Activated T-helper 2 cell treated with anti-CD3 and anti-CD28 coated beads, Interferon-gamma antibody, Interleukin-2, Interleukin-4, amounts not matched to agents 10 μg/mL and 5 μg/mL and 100 μg/mL, durations not matched to agents 14 hours and 24 hours and 36 hours (primary cell): ENCODE data around the gene WSB1. TPM values are rescaled to one million over a fixed set of nuclear protein-coding genes. Genes with fewer than 3 reads are reported as not detected.

Experiments used
- DNase-seq: peaks from one replicate; pipeline ENCODE4 v3.0.0; 2021; ENCODE audit warnings: low spot score
- H3K27ac Mint-ChIP-seq: one replicate; pipeline ENCODE4 v1.8.0; 2021; ENCODE audit warnings: mixed read lengths
- H3K27me3 Mint-ChIP-seq: one replicate; pipeline ENCODE4 v1.8.0; 2021; ENCODE audit warnings: low read depth, mixed read lengths
- H3K36me3 Mint-ChIP-seq: one replicate; pipeline ENCODE4 v1.8.0; 2021; ENCODE audit warnings: low read depth, mixed read lengths
- H3K4me1 Mint-ChIP-seq: one replicate; pipeline ENCODE4 v1.8.0; 2021; ENCODE audit warnings: low read depth, mixed read lengths
- H3K4me3 Mint-ChIP-seq: one replicate; pipeline ENCODE4 v1.8.0; 2021; ENCODE audit warnings: low read depth, mild to moderate bottlenecking, moderate library complexity, mixed read lengths
- H3K9me3 Mint-ChIP-seq: one replicate; pipeline ENCODE4 v1.8.0; 2021; ENCODE audit warnings: mixed read lengths
- intact Hi-C: fragments of 100-400 bp; cut with micrococcal nuclease; formaldehyde crosslinking; loops from one replicate; pipeline ENCODE4 v1.15.1; 2023
- total RNA-seq: library from RNA; stranded (reverse); gene quantifications from 2 replicates; pipeline ENCODE4 v1.2.3, GENCODE V29; 2022

WSB1 gene
- total RNA-seq, 1 donor from 2014 or later, result 170 TPM

GRCh38 chr17:27306276-27306835, 12.4 kb downstream of the WSB1 start:
- Mint-ChIP-seq H3K9me3 (no peaks in the 10 kb centered on the region), H3K4me1 (peaks cover 11% of the 10 kb centered on the region), H3K27me3 (no peaks in the 10 kb centered on the region), H3K27ac (no peak overlapping the region), H3K36me3 (peaks cover 69% of the 10 kb centered on the region), H3K4me3 (no peak overlapping the region)
- DNase-seq, result no peak
- intact Hi-C loops, result no loop called here

GRCh38 chr17:27310565-27311110, 16.7 kb downstream of the WSB1 start:
- H3K27me3 Mint-ChIP-seq, result no peaks in the 10 kb centered on the region

GRCh38 chr17:27313301-27313700, 19.4 kb downstream of the WSB1 start:
- Mint-ChIP-seq H3K9me3 (no peaks in the 10 kb centered on the region), H3K36me3 (peaks cover 77% of the 10 kb centered on the region), H3K4me1 (no peaks in the 10 kb centered on the region), H3K27me3 (no peaks in the 10 kb centered on the region), H3K4me3 (no peak overlapping the region), H3K27ac (no peak overlapping the region)
- DNase-seq, result no peak
- intact Hi-C loops, result no loop called here

More at GRCh38 chr17:27310565-27311110, 16.7 kb downstream of the WSB1 start:
- Mint-ChIP-seq H3K36me3 (peaks cover 82% of the 10 kb centered on the region), H3K27ac (peak overlapping the region; percentile 28), H3K9me3 (no peaks in the 10 kb centered on the region), H3K4me1 (peaks cover 2% of the 10 kb centered on the region), H3K4me3 (no peak overlapping the region)
- DNase-seq, result no peak
- intact Hi-C loops, result no loop called here

GRCh38 chr17:27315322-27315721, 21.4 kb downstream of the WSB1 start:
- Mint-ChIP-seq H3K27me3 (no peaks in the 10 kb centered on the region), H3K27ac (no peak overlapping the region), H3K4me3 (no peak overlapping the region), H3K9me3 (no peaks in the 10 kb centered on the region), H3K36me3 (peaks cover 79% of the 10 kb centered on the region), H3K4me1 (no peaks in the 10 kb centered on the region)
- no peak for DNase-seq
- intact Hi-C loops, result no loop called here

GRCh38 chr17:27315796-27316465, 22.0 kb downstream of the WSB1 start:
- DNase-seq, result no peak
- Mint-ChIP-seq H3K36me3 (peaks cover 73% of the 10 kb centered on the region), H3K27ac (no peak overlapping the region), H3K4me1 (no peaks in the 10 kb centered on the region), H3K27me3 (no peaks in the 10 kb centered on the region), H3K4me3 (no peak overlapping the region), H3K9me3 (no peaks in the 10 kb centered on the region)
- intact Hi-C loops, result no loop called here

- intact Hi-C loops, result no loop called here
- no peaks in the 10 kb centered on the region for H3K9me3 Mint-ChIP-seq
- H3K36me3 Mint-ChIP-seq, result peaks cover 54% of the 10 kb centered on the region
- no peak overlapping the region for H3K27ac Mint-ChIP-seq
- no peaks in the 10 kb centered on the region for H3K4me1 Mint-ChIP-seq
- H3K4me3 Mint-ChIP-seq, result no peak overlapping the region
- H3K27me3 Mint-ChIP-seq, result no peaks in the 10 kb centered on the region
- no peak for DNase-seq
Observed at GRCh38 chr17:27318228-27318627, 24.3 kb downstream of the WSB1 start.

GRCh38 chr17:27318633-27319032, 24.7 kb downstream of the WSB1 start:
- H3K27me3 Mint-ChIP-seq, result no peaks in the 10 kb centered on the region
- peaks cover 50% of the 10 kb centered on the region for H3K36me3 Mint-ChIP-seq
- H3K9me3 Mint-ChIP-seq, result no peaks in the 10 kb centered on the region
- DNase-seq, result no peak
- intact Hi-C loops, result no loop called here
- no peak overlapping the region for H3K4me3 Mint-ChIP-seq
- H3K4me1 Mint-ChIP-seq, result no peaks in the 10 kb centered on the region
- no peak overlapping the region for H3K27ac Mint-ChIP-seq

- no peaks in the 10 kb centered on the region for H3K4me1 Mint-ChIP-seq
- no peak for DNase-seq
- peaks cover 42% of the 10 kb centered on the region for H3K36me3 Mint-ChIP-seq
- H3K4me3 Mint-ChIP-seq, result no peak overlapping the region
- H3K27me3 Mint-ChIP-seq, result no peaks in the 10 kb centered on the region
- intact Hi-C loops, result no loop called here
- no peak overlapping the region for H3K27ac Mint-ChIP-seq
- no peaks in the 10 kb centered on the region for H3K9me3 Mint-ChIP-seq
Observed at GRCh38 chr17:27319541-27320221, 25.8 kb downstream of the WSB1 start.

GRCh38 chr17:27320222-27320560, 26.3 kb downstream of the WSB1 start:
- Mint-ChIP-seq H3K27ac (no peak overlapping the region), H3K4me1 (no peaks in the 10 kb centered on the region)

GRCh38 chr17:27321372-27321771, 27.5 kb downstream of the WSB1 start:
- Mint-ChIP-seq H3K27me3 (no peaks in the 10 kb centered on the region), H3K27ac (no peak overlapping the region), H3K36me3 (peaks cover 26% of the 10 kb centered on the region), H3K4me3 (no peak overlapping the region), H3K9me3 (no peaks in the 10 kb centered on the region), H3K4me1 (no peaks in the 10 kb centered on the region)
- intact Hi-C loops, result no loop called here
- DNase-seq, result no peak

More at GRCh38 chr17:27320222-27320560, 26.3 kb downstream of the WSB1 start:
- no peaks in the 10 kb centered on the region for H3K9me3 Mint-ChIP-seq
- DNase-seq, result no peak
- no peaks in the 10 kb centered on the region for H3K27me3 Mint-ChIP-seq
- intact Hi-C loops, result no loop called here
- H3K36me3 Mint-ChIP-seq, result peaks cover 37% of the 10 kb centered on the region
- H3K4me3 Mint-ChIP-seq, result no peak overlapping the region

GRCh38 chr17:27322026-27322425, 28.1 kb downstream of the WSB1 start:
- DNase-seq, result no peak
- H3K27ac Mint-ChIP-seq, result no peak overlapping the region
- H3K4me1 Mint-ChIP-seq, result no peaks in the 10 kb centered on the region
- H3K4me3 Mint-ChIP-seq, result no peak overlapping the region
- intact Hi-C loops, result no loop called here
- H3K9me3 Mint-ChIP-seq, result no peaks in the 10 kb centered on the region
- H3K27me3 Mint-ChIP-seq, result no peaks in the 10 kb centered on the region
- peaks cover 19% of the 10 kb centered on the region for H3K36me3 Mint-ChIP-seq

- no peaks in the 10 kb centered on the region for H3K4me1 Mint-ChIP-seq
- intact Hi-C loops, result no loop called here
- H3K4me3 Mint-ChIP-seq, result no peak overlapping the region
- H3K36me3 Mint-ChIP-seq, result peaks cover 18% of the 10 kb centered on the region
- H3K9me3 Mint-ChIP-seq, result no peaks in the 10 kb centered on the region
- H3K27me3 Mint-ChIP-seq, result no peaks in the 10 kb centered on the region
- DNase-seq, result no peak
- H3K27ac Mint-ChIP-seq, result no peak overlapping the region
Observed at GRCh38 chr17:27322690-27323508, 29.0 kb downstream of the WSB1 start.
